K562 (cell line): ENCODE measurements around the gene SRCIN1. TPM values are rescaled to one million over a fixed set of nuclear protein-coding genes. Genes with fewer than 3 reads are reported as not detected.

ENCODE experiments used
- CREB1 ChIP-seq, 2 experiments: sonication (generic) in 1 of 2; formaldehyde crosslinking in 1 of 2; IDR thresholded peaks; 2 replicates each; pipeline versions ENCODE4 v1.6.1 to v1.8.0; 2012 to 2022; ENCODE audit warnings: inconsistent platforms in 1 of 2, mild to moderate bottlenecking in 1 of 2, missing genetic modification reagents in 1 of 2, moderate library complexity in 1 of 2
- KAT2B ChIP-seq: IDR thresholded peaks from one replicate; pipeline ENCODE4 v1.6.1; 2012; ENCODE audit warnings: low read depth, mild to moderate bottlenecking, control low read depth, inconsistent platforms, low read length, moderate library complexity
- KDM1A ChIP-seq, 2 experiments: fragments of 450-650 bp; IDR thresholded peaks; 2 replicates each; pipeline ENCODE4 v1.6.1; 2016; ENCODE audit warnings: mild to moderate bottlenecking in 2 of 2
- MEIS2 ChIP-seq: fragments of 450-650 bp; IDR thresholded peaks from 2 replicates; pipeline ENCODE4 v1.6.1; 2014; ENCODE audit warnings: mild to moderate bottlenecking; ENCODE audit not compliant: partially characterized antibody
- MGA ChIP-seq: fragments of 450-650 bp; IDR thresholded peaks from 2 replicates; pipeline ENCODE4 v1.6.1; 2016; ENCODE audit warnings: mild to moderate bottlenecking, moderate library complexity
- MITF ChIP-seq: IDR thresholded peaks from 2 replicates; pipeline ENCODE4 v1.6.1; 2014; ENCODE audit warnings: antibody characterized with exemption
- NBN ChIP-seq: fragments of 450-650 bp; IDR thresholded peaks from 2 replicates; pipeline ENCODE4 v1.6.1; 2016; ENCODE audit warnings: low read depth, mild to moderate bottlenecking
- RB1 ChIP-seq: fragments of 450-650 bp; IDR thresholded peaks from 2 replicates; pipeline ENCODE4 v1.6.1; 2017; ENCODE audit warnings: low read depth, mild to moderate bottlenecking
- SMAD4 ChIP-seq: fragments of 250-450 bp; sonication (Bioruptor Pico); conservative IDR thresholded peaks from 2 replicates; pipeline ENCODE4 v1.8.0; 2021; ENCODE audit warnings: inconsistent platforms, mild to moderate bottlenecking, moderate library complexity
- SUPT5H ChIP-seq: fragments of 450-650 bp; IDR thresholded peaks from 2 replicates; pipeline ENCODE4 v1.6.1; 2016
- ZNF778 ChIP-seq: fragments of 450-650 bp; formaldehyde crosslinking; IDR thresholded peaks from 2 replicates; pipeline ENCODE4 v1.4.0; 2020; ENCODE audit warnings: mild to moderate bottlenecking, moderate library complexity
- ZNF780A ChIP-seq: fragments of 250-450 bp; sonication (Bioruptor Pico); IDR thresholded peaks from 2 replicates; pipeline ENCODE4 v1.5.0; 2021; ENCODE audit warnings: mild to moderate bottlenecking
- ZSCAN29 ChIP-seq: fragments of 450-650 bp; IDR thresholded peaks from 2 replicates; pipeline ENCODE4 v1.6.1; 2017
- polyA plus RNA-seq, 8 experiments: library from polyadenylated mRNA; depleted of rRNA in 4 of 8; stranded (reverse) in 5 of 8; unstranded in 3 of 8; fragments of >200 nt; fragmentation: Nextera tagmentation in 2 of 8; fragmentation: Illumina TruSeq in 1 of 8; extraction: Ambion mirVana in 2 of 8; extraction: Trizol in 1 of 8; gene quantifications; 2 replicates each; pipeline versions ENCODE4 v1.2.1 to v1.2.3, GENCODE V29; 2011 to 2014; ENCODE audit warnings: inconsistent platforms in 1 of 8, missing spikeins in 1 of 8
- total RNA-seq, 7 experiments: library from RNA; depleted of rRNA in 6 of 7; stranded (reverse); fragments of >200 nt in 6 of 7; fragmentation: Illumina TruSeq in 2 of 7; extraction: Trizol in 2 of 7; gene quantifications; 2 replicates each; pipeline versions ENCODE4 v1.2.1 to v1.2.3, GENCODE V29; 2011 to 2021; ENCODE audit warnings: low replicate concordance in 1 of 7

Gene SRCIN1
- total and polyA plus RNA-seq, 9 of the 15 experiments (the other 6 are each of a cell fraction or from before 2014, with no cell fraction given), result 0.09 to 0.33 (median 0.13) TPM; not detected in 6

GRCh38 chr17:38508954-38509771 is 96.6 kb downstream of the SRCIN1 start (continued):
- TF ChIP-seq SUPT5H, result no peak
- no peak for TF ChIP-seq ZNF780A
- TF ChIP-seq ZSCAN29, result 0 out of 2 replicates have a peak, but pooled peaks have one; percentile 25
- no peak for TF ChIP-seq CREB1 (IDR thresholded peaks at IDR 0.05)
- TF ChIP-seq CREB1 (CRISPR knock-in tag; IDR thresholded peaks at IDR 0.05), result no peak
- peak in 1 of 2 experiments; percentile 27; a peak in 1 of 4 replicates for TF ChIP-seq KDM1A (IDR thresholded peaks at IDR 0.05)
- TF ChIP-seq SMAD4 (CRISPR knock-in tag), result 0 out of 2 replicates have a peak, but pooled peaks have one; percentile 15
- peak; percentile 31; the same call in 1 of the 2 replicates for TF ChIP-seq MGA
- no peak for TF ChIP-seq RB1
- TF ChIP-seq MEIS2, result peak; percentile 67
- TF ChIP-seq NBN, result peak; percentile 45; the same call in 1 of the 2 replicates
- TF ChIP-seq ZNF778 (CRISPR knock-in tag), result no peak
- TF ChIP-seq MITF, result no peak
- TF ChIP-seq KAT2B, result no peak
